GM18907 (cell line): ENCODE data around the gene RANBP3L.
"Not testable (repeated sequence)": the region's sequence is repeated elsewhere in the genome, so short reads cannot be mapped to it uniquely, and the experiment has no call there.

ENCODE experiments used
- ATAC-seq: cut with Tn5 transposase; IDR thresholded peaks from one replicate; pipeline ENCODE4 v1.9.1; 2021; ENCODE audit warnings: mild to moderate bottlenecking, moderate library complexity; ENCODE audit not compliant: unreplicated experiment

RANBP3L gene

GRCh38 chr5:36215910-36216309, 85.8 kb downstream of the RANBP3L start:
- no peak for ATAC-seq

- no peak for ATAC-seq
These were observed 87.3 kb downstream of the RANBP3L start for GRCh38 chr5:36214436-36214835.

GRCh38 chr5:36209664-36210063, 92.0 kb downstream of the RANBP3L start:
- ATAC-seq = no peak

- ATAC-seq = no peak
These were observed 92.9 kb downstream of the RANBP3L start for GRCh38 chr5:36208786-36209185.

GRCh38 chr5:36206913-36207312, 94.8 kb downstream of the RANBP3L start:
- no peak for ATAC-seq

GRCh38 chr5:36205329-36205728, 96.4 kb downstream of the RANBP3L start:
- ATAC-seq = no peak

GRCh38 chr5:36202521-36202961, 99.2 kb downstream of the RANBP3L start:
- no peak for ATAC-seq

GRCh38 chr5:36200513-36200912, 101.2 kb downstream of the RANBP3L start:
- no peak for ATAC-seq

GRCh38 chr5:36199620-36200019, 102.1 kb downstream of the RANBP3L start:
- no peak for ATAC-seq

- not testable (repeated sequence) for ATAC-seq
These were observed 102.9 kb downstream of the RANBP3L start for GRCh38 chr5:36198783-36199182.
